T-helper 9 cell (primary cell): ENCODE measurements around the gene OSR1.
"Not testable (repeated sequence)": the region's sequence is repeated elsewhere in the genome, so short reads cannot be mapped to it uniquely, and the experiment has no call there.

ENCODE experiments used
- DNase-seq: peaks from one replicate; pipeline ENCODE4 v3.0.0-alpha.2; 2020

The OSR1 gene

GRCh38 chr2:19330436-19330835, 28.0 kb downstream of the OSR1 start:
- no peak for DNase-seq

GRCh38 chr2:19329445-19329844, 29.0 kb downstream of the OSR1 start:
- no peak for DNase-seq

- DNase-seq = no peak
These were observed 30.9 kb downstream of the OSR1 start for GRCh38 chr2:19327496-19327895.

GRCh38 chr2:19321946-19322345, 36.5 kb downstream of the OSR1 start:
- DNase-seq = no peak

GRCh38 chr2:19320813-19321212, 37.6 kb downstream of the OSR1 start:
- no peak for DNase-seq

GRCh38 chr2:19319698-19320097, 38.7 kb downstream of the OSR1 start:
- DNase-seq = no peak

GRCh38 chr2:19319064-19319463, 39.4 kb downstream of the OSR1 start:
- DNase-seq = no peak

- no peak for DNase-seq
These were observed 44.9 kb downstream of the OSR1 start for GRCh38 chr2:19313553-19313952.

- no peak for DNase-seq
These were observed 45.5 kb downstream of the OSR1 start for GRCh38 chr2:19312949-19313348.

- DNase-seq = not testable (repeated sequence)
These were observed 52.4 kb downstream of the OSR1 start for GRCh38 chr2:19306065-19306464.

GRCh38 chr2:19305400-19306055, 52.9 kb downstream of the OSR1 start:
- not testable (repeated sequence) for DNase-seq

GRCh38 chr2:19301706-19302105, 56.7 kb downstream of the OSR1 start:
- DNase-seq = no peak
